GM12874 (cell line): ENCODE results near the gene DES.

ENCODE experiments used
- CTCF ChIP-seq: IDR thresholded peaks from 2 replicates; pipeline ENCODE4 v1.5.1; 2011; ENCODE audit warnings: low read depth, mild to moderate bottlenecking, control low read depth, low read length, moderate library complexity; ENCODE audit not compliant: insufficient read depth

Gene DES

GRCh38 chr2:219425238-219426067 is 7.3 kb downstream of the DES start:
- TF ChIP-seq CTCF, result no peak

- no peak for TF ChIP-seq CTCF
These were observed 7.9 kb downstream of the DES start for GRCh38 chr2:219426068-219426443.

GRCh38 chr2:219426534-219427136 is 8.5 kb downstream of the DES start:
- TF ChIP-seq CTCF, result no peak

GRCh38 chr2:219428469-219428868 is 10.3 kb downstream of the DES start:
- no peak for TF ChIP-seq CTCF

GRCh38 chr2:219429958-219430606 is 11.9 kb downstream of the DES start:
- no peak for TF ChIP-seq CTCF

- no peak for TF ChIP-seq CTCF
These were observed 12.7 kb downstream of the DES start for GRCh38 chr2:219430633-219431615.
